Epithelial cell of esophagus (primary cell): ENCODE data around the gene TP53RK.

Experiments used
- DNase-seq: peaks from one replicate; pipeline ENCODE4 v3.0.0; 2010; ENCODE audit warnings: low read depth
- H3K4me3 ChIP-seq: 2 replicates; pipeline ENCODE4 v1.5.1; 2011; ENCODE audit warnings: mild to moderate bottlenecking, low read length, control low read depth
- TF ChIP-seq, protein P1 (sequence below): IDR thresholded peaks from 2 replicates; pipeline ENCODE4 v1.5.1; 2011; ENCODE audit warnings: low read depth, mild to moderate bottlenecking, low read length, control low read depth, inconsistent platforms; ENCODE audit not compliant: insufficient read depth; ENCODE audit errors: missing control alignments

TP53RK gene

DNA sequence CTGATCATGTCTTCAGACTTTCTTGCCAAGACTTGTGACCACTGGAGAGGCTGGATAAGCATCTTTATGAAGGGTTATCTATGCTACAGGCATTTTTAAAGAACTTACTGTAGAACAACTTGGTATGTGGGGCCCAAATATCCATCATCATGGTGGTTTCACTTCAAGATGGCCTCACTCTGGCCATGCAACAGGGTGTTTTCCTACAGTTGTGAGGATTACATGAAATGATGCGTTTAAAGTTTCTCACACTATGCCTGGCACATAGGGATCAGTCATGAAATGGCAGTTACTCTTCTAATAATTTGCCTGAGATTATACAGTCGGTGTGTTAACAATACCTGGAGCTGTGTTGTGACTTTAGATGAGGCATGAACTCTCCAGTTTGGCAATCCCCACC is 33.2 kb upstream of the TP53RK start:
- TF ChIP-seq, protein P1, sequence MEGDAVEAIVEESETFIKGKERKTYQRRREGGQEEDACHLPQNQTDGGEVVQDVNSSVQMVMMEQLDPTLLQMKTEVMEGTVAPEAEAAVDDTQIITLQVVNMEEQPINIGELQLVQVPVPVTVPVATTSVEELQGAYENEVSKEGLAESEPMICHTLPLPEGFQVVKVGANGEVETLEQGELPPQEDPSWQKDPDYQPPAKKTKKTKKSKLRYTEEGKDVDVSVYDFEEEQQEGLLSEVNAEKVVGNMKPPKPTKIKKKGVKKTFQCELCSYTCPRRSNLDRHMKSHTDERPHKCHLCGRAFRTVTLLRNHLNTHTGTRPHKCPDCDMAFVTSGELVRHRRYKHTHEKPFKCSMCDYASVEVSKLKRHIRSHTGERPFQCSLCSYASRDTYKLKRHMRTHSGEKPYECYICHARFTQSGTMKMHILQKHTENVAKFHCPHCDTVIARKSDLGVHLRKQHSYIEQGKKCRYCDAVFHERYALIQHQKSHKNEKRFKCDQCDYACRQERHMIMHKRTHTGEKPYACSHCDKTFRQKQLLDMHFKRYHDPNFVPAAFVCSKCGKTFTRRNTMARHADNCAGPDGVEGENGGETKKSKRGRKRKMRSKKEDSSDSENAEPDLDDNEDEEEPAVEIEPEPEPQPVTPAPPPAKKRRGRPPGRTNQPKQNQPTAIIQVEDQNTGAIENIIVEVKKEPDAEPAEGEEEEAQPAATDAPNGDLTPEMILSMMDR = no peak
- DNase-seq = no peak
- H3K4me3 ChIP-seq = no peak overlapping the region

DNA sequence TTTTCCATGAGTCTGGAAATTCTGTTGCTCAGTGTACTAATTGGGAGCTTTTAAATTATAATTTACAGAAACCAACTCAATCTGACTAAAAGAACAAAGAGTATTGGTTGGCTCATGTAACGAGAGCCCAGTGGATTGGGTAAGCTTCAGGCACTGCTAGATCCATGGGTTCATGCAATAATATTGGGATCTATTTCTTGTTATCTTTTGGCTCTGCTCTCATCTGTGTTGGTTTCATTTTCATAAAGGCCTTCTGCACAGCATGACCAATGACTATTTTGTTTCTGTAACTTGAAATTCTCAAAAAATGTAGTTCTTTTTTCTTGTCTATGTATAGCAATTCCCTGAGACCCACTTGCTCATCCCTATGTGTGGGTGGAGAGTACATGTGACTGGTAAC is 32.2 kb upstream of the TP53RK start:
- TF ChIP-seq, protein P1 = no peak
- DNase-seq = no peak
- H3K4me3 ChIP-seq = no peak overlapping the region

DNA sequence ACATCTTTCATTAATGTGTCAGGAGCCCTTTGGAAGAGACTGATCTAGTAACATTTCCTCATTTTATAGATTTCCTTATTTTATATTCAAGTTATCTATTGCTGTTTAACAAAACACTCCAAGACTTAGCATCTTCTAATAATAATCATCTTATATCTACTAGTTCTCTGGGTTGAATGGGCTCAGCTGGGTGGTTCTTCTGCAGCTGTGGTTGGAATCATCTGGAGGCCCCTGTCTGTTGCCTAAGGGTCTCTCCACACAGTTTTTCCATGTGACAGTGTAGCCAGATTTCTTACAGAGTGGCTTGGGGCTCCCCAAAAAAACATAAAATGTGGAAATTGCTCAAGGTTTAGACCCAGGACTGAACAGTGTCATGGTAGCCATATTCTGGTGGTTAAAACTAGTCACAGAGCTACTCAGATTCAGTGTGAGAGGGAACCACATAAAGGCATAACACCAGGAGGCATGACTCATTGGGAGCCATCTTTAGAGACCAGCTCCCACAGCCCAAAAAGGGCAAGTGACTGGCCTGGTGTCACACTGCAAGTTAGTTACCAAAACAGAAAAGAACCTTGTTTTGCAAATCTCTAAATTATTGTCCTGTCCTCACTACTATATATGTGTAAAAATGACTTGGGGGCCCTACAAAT is 31.7 kb upstream of the TP53RK start:
- no peak for DNase-seq
- TF ChIP-seq, protein P1 = no peak
- no peak overlapping the region for H3K4me3 ChIP-seq

DNA sequence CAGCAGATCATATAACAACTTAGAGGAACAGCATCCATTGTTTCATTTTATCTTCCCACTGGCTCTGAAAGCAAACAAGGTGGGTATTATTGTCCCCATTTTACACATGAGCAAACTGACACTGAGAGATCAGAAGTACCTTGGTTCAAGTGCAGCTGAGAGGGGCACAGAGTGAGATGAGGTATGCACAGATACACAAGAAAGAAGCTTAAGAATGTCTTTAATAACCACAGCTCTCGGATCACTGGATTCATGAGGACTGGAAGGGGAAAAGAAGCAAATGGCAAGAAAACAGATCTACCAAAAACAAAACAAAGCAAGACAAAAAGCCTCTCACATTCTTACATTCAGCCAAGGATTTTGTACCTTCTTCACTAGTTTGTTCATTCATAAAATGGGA is 30.8 kb upstream of the TP53RK start:
- DNase-seq = no peak
- H3K4me3 ChIP-seq = no peak overlapping the region
- TF ChIP-seq, protein P1 = no peak

DNA sequence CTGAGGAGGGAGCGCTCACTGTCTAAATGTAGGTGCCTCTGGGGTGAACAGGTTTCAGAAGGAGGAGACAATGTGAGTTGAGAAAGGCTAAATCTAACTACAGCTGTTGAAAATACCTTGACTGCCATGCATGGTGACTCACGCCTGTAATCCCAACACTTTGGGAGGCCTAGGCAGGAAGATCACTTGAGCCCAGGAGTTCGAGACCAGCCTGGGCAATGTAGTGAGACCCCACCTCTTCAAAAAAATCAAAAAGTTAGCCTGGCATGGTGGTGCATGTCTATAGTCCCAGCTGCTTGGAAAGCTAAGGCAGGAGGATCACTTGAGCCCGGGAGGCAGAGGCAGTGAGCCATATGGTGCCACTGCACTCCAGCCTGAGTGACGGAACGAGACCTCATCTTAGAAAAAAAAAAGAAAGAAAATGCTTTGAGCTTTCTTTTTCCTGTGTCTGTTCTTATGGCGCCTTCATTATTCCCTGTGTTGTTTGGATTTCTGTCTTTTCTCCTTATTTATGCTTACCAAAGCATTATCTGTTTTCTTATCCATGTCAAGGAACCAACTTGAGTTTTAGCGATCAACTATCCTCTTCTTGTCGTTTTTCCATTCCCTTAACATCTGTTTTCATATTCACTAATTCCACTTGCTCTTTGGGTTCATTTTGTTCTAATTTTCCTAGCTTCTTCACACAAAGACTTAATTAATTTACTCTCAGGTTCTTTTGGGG is 28.7 kb upstream of the TP53RK start:
- TF ChIP-seq, protein P1 = no peak
- no peak for DNase-seq
- no peak overlapping the region for H3K4me3 ChIP-seq

DNA sequence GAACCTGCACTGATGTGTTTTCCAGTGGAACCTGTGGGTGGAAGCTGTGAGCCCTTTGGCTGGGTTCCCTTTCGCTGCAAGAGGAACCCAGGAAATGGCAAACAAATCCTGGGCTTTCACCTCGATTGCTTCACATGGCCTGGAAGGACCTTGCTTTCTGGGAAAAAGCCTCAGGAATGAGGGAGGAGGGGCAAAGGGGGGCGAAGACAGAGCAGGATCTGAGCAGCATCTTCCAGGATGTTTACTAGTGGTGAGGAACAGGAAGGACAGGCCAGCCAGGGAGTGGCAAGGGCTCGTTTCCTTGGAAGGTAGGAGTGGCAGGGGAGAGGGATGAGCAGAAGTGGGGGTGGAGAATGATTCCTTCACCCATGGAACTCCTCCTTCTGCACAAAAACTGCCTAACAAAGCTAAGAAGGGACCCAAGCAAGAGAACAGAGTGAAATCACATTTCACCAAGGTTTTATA is 26.1 kb upstream of the TP53RK start:
- no peak overlapping the region for H3K4me3 ChIP-seq
- TF ChIP-seq, protein P1 = peak; percentile 43
- peak; percentile 61 for DNase-seq
